ENCODE measurements around the gene ENPEP. TPM values are rescaled to one million over a fixed set of nuclear protein-coding genes. Genes with fewer than 3 reads are reported as not detected.
"Not testable (repeated sequence)": the region's sequence is repeated elsewhere in the genome, so short reads cannot be mapped to it uniquely, and the experiment has no call there.

The ENPEP gene
- total RNA-seq, 2 experiments from 2014 or later: 0.53 TPM; not detected in 1

GRCh38 chr4:110467400-110467799 is 8.6 kb upstream of the ENPEP start:
- peaks cover 14% of the 10 kb centered on the region for H3K27me3 Mint-ChIP-seq (ENCODE audit: low read depth)
- DNase-seq (no peak), ATAC-seq (no peak)
- no peaks in the 10 kb centered on the region for H3K9me3 Mint-ChIP-seq (ENCODE audit: insufficient read depth)
- H3K4me3 Mint-ChIP-seq: no peak overlapping the region
- H3K4me1 Mint-ChIP-seq (ENCODE audit: low read depth): peaks cover 13% of the 10 kb centered on the region
- POLR2A ChIA-PET: no interaction called here
- CTCF ChIA-PET: no interaction called here
- no peak overlapping the region for H3K27ac Mint-ChIP-seq
- no peaks in the 10 kb centered on the region for H3K36me3 Mint-ChIP-seq (ENCODE audit: low read depth)

- ChIA-PET CTCF (no interaction called here), POLR2A (no interaction called here)
- peaks cover 14% of the 10 kb centered on the region for H3K27me3 Mint-ChIP-seq (ENCODE audit: low read depth)
- DNase-seq (no peak), ATAC-seq (no peak)
- no peak overlapping the region for H3K4me3 Mint-ChIP-seq
- no peaks in the 10 kb centered on the region for H3K9me3 Mint-ChIP-seq (ENCODE audit: insufficient read depth)
- no peaks in the 10 kb centered on the region for H3K36me3 Mint-ChIP-seq (ENCODE audit: low read depth)
- H3K4me1 Mint-ChIP-seq (ENCODE audit: low read depth): peaks cover 3% of the 10 kb centered on the region
- H3K27ac Mint-ChIP-seq: no peak overlapping the region
Measured at GRCh38 chr4:110472583-110473329, 3.2 kb upstream of the ENPEP start.

- H3K36me3 Mint-ChIP-seq (ENCODE audit: low read depth): no peaks in the 10 kb centered on the region
- ATAC-seq (no peak), DNase-seq (no peak)
- H3K4me1 Mint-ChIP-seq (ENCODE audit: low read depth): no peaks in the 10 kb centered on the region
- H3K9me3 Mint-ChIP-seq (ENCODE audit: insufficient read depth): no peaks in the 10 kb centered on the region
- H3K27ac Mint-ChIP-seq: no peak overlapping the region
- H3K27me3 Mint-ChIP-seq (ENCODE audit: low read depth): peaks cover 13% of the 10 kb centered on the region
- POLR2A ChIA-PET: no interaction called here
- no peak overlapping the region for H3K4me3 Mint-ChIP-seq
- CTCF ChIA-PET: no interaction called here
Measured at GRCh38 chr4:110474481-110474880, 1.5 kb upstream of the ENPEP start.

GRCh38 chr4:110475080-110475479 is 875 bp upstream of the ENPEP start:
- DNase-seq; H3K36me3 Mint-ChIP-seq (ENCODE audit: low read depth); H3K4me3 Mint-ChIP-seq; H3K4me1 Mint-ChIP-seq (ENCODE audit: low read depth); POLR2A ChIA-PET; CTCF ChIA-PET; ATAC-seq; H3K27ac Mint-ChIP-seq; H3K9me3 Mint-ChIP-seq (ENCODE audit: insufficient read depth): not testable (repeated sequence)
- peaks cover 11% of the 10 kb centered on the region for H3K27me3 Mint-ChIP-seq (ENCODE audit: low read depth)

- no peaks in the 10 kb centered on the region for H3K36me3 Mint-ChIP-seq (ENCODE audit: low read depth)
- ATAC-seq: no peak
- ChIA-PET CTCF (no interaction called here), POLR2A (no interaction called here)
- no peak overlapping the region for H3K27ac Mint-ChIP-seq
- H3K9me3 Mint-ChIP-seq (ENCODE audit: insufficient read depth): no peaks in the 10 kb centered on the region
- H3K4me3 Mint-ChIP-seq: no peak overlapping the region
- no peak for DNase-seq
- H3K4me1 Mint-ChIP-seq (ENCODE audit: low read depth): no peaks in the 10 kb centered on the region
- H3K27me3 Mint-ChIP-seq (ENCODE audit: low read depth): peaks cover 17% of the 10 kb centered on the region
Measured at GRCh38 chr4:110477836-110478235, 1.9 kb downstream of the ENPEP start.

- Mint-ChIP-seq H3K27ac (no peak overlapping the region), H3K36me3 (ENCODE audit: low read depth) (no peaks in the 10 kb centered on the region), H3K9me3 (ENCODE audit: insufficient read depth) (no peaks in the 10 kb centered on the region), H3K4me3 (no peak overlapping the region), H3K4me1 (ENCODE audit: low read depth) (no peaks in the 10 kb centered on the region), H3K27me3 (ENCODE audit: low read depth) (peaks cover 15% of the 10 kb centered on the region)
- no peak for DNase-seq
- no peak for ATAC-seq
- ChIA-PET CTCF (interaction anchor here (1.6 kb wide), 1 partner anchor 29 kb away, joined by 4 read pairs; no protein-coding TSS in a partner anchor), POLR2A (no interaction called here)
Measured at GRCh38 chr4:110480031-110480549, 4.1 kb downstream of the ENPEP start.

GRCh38 chr4:110480746-110481271 is 4.9 kb downstream of the ENPEP start:
- ChIA-PET POLR2A (no interaction called here), CTCF (interaction anchor here (1.6 kb wide), 1 partner anchor 28 kb away, joined by 4 read pairs; no protein-coding TSS in a partner anchor)
- DNase-seq: no peak
- Mint-ChIP-seq H3K4me3 (no peak overlapping the region), H3K27me3 (ENCODE audit: low read depth) (peaks cover 18% of the 10 kb centered on the region), H3K9me3 (ENCODE audit: insufficient read depth) (no peaks in the 10 kb centered on the region), H3K36me3 (ENCODE audit: low read depth) (no peaks in the 10 kb centered on the region), H3K27ac (no peak overlapping the region), H3K4me1 (ENCODE audit: low read depth) (no peaks in the 10 kb centered on the region)
- no peak for ATAC-seq

- H3K4me3 Mint-ChIP-seq: no peak overlapping the region
- no peaks in the 10 kb centered on the region for H3K36me3 Mint-ChIP-seq (ENCODE audit: low read depth)
- H3K27ac Mint-ChIP-seq: no peak overlapping the region
- peaks cover 18% of the 10 kb centered on the region for H3K27me3 Mint-ChIP-seq (ENCODE audit: low read depth)
- no peak for ATAC-seq
- no peaks in the 10 kb centered on the region for H3K4me1 Mint-ChIP-seq (ENCODE audit: low read depth)
- DNase-seq: no peak
- ChIA-PET POLR2A (no interaction called here), CTCF (no interaction called here)
- H3K9me3 Mint-ChIP-seq (ENCODE audit: insufficient read depth): no peaks in the 10 kb centered on the region
Measured at GRCh38 chr4:110483516-110483915, 7.6 kb downstream of the ENPEP start.

- Mint-ChIP-seq H3K27ac (no peak overlapping the region), H3K36me3 (ENCODE audit: low read depth) (no peaks in the 10 kb centered on the region), H3K4me1 (ENCODE audit: low read depth) (no peaks in the 10 kb centered on the region), H3K27me3 (ENCODE audit: low read depth) (peaks cover 18% of the 10 kb centered on the region), H3K9me3 (ENCODE audit: insufficient read depth) (no peaks in the 10 kb centered on the region), H3K4me3 (no peak overlapping the region)
- ChIA-PET POLR2A (no interaction called here), CTCF (no interaction called here)
- no peak for DNase-seq
- no peak for ATAC-seq
Measured at GRCh38 chr4:110484029-110484428, 8.1 kb downstream of the ENPEP start.

- H3K36me3 Mint-ChIP-seq (ENCODE audit: low read depth): no peaks in the 10 kb centered on the region
- no peaks in the 10 kb centered on the region for H3K4me1 Mint-ChIP-seq (ENCODE audit: low read depth)
- ChIA-PET CTCF (no interaction called here), POLR2A (no interaction called here)
- H3K4me3 Mint-ChIP-seq: no peak overlapping the region
- peaks cover 19% of the 10 kb centered on the region for H3K27me3 Mint-ChIP-seq (ENCODE audit: low read depth)
- ATAC-seq: no peak
- DNase-seq: no peak
- no peak overlapping the region for H3K27ac Mint-ChIP-seq
- H3K9me3 Mint-ChIP-seq (ENCODE audit: insufficient read depth): no peaks in the 10 kb centered on the region
Measured at GRCh38 chr4:110484767-110485166, 8.8 kb downstream of the ENPEP start.

GRCh38 chr4:110485452-110485851 is 9.5 kb downstream of the ENPEP start:
- no peak overlapping the region for H3K4me3 Mint-ChIP-seq
- CTCF ChIA-PET: no interaction called here
- H3K27ac Mint-ChIP-seq: no peak overlapping the region
- no peaks in the 10 kb centered on the region for H3K4me1 Mint-ChIP-seq (ENCODE audit: low read depth)
- DNase-seq: no peak
- H3K36me3 Mint-ChIP-seq (ENCODE audit: low read depth): no peaks in the 10 kb centered on the region
- no peak for ATAC-seq
- H3K9me3 Mint-ChIP-seq (ENCODE audit: insufficient read depth): no peaks in the 10 kb centered on the region
- POLR2A ChIA-PET: no interaction called here
- H3K27me3 Mint-ChIP-seq (ENCODE audit: low read depth): peaks cover 19% of the 10 kb centered on the region

GRCh38 chr4:110486256-110486655 is 10.3 kb downstream of the ENPEP start:
- no peak overlapping the region for H3K27ac Mint-ChIP-seq
- no peak for ATAC-seq
- H3K4me3 Mint-ChIP-seq: no peak overlapping the region
- peaks cover 17% of the 10 kb centered on the region for H3K27me3 Mint-ChIP-seq (ENCODE audit: low read depth)
- no peaks in the 10 kb centered on the region for H3K9me3 Mint-ChIP-seq (ENCODE audit: insufficient read depth)
- H3K4me1 Mint-ChIP-seq (ENCODE audit: low read depth): no peaks in the 10 kb centered on the region
- no peak for DNase-seq
- ChIA-PET POLR2A (no interaction called here), CTCF (no interaction called here)
- H3K36me3 Mint-ChIP-seq (ENCODE audit: low read depth): no peaks in the 10 kb centered on the region

- ATAC-seq; POLR2A ChIA-PET; DNase-seq; CTCF ChIA-PET; H3K27ac Mint-ChIP-seq; H3K36me3 Mint-ChIP-seq (ENCODE audit: low read depth); H3K9me3 Mint-ChIP-seq (ENCODE audit: insufficient read depth); H3K4me1 Mint-ChIP-seq (ENCODE audit: low read depth); H3K4me3 Mint-ChIP-seq: not testable (repeated sequence)
- H3K27me3 Mint-ChIP-seq (ENCODE audit: low read depth): peaks cover 14% of the 10 kb centered on the region
Measured at GRCh38 chr4:110486850-110487249, 10.9 kb downstream of the ENPEP start.

Measured in activated CD8-positive, alpha-beta T cell treated with anti-CD3 and anti-CD28 coated beads, Interleukin-2, amount 10 ng/mL, durations not matched to agents 7 days and 5 days (primary cell).